Gastrocnemius medialis (tissue), 4 donors: Measurements from ENCODE around the gene VTI1A. TPM values are rescaled to one million over a fixed set of nuclear protein-coding genes. Genes with fewer than 3 reads are reported as not detected.

Source experiments
- ATAC-seq, 2 donors: fragments of 150-250 bp; one replicate each; pipeline ENCODE4 v1.9.1; 2016
- DNase-seq, 2 donors: peaks; one replicate each; pipeline ENCODE4 v3.0.0-alpha.2; 2019
- H3K27ac ChIP-seq, 4 donors: fragments of 200-600 bp; sonication (generic); 1 replicate in 1 of 4; 2 replicates in 3 of 4; pipeline ENCODE4 v1.5.1; 2016 to 2018; ENCODE audit warnings: mild to moderate bottlenecking in 2 of 4, moderate library complexity in 1 of 4
- H3K27me3 ChIP-seq, 3 donors: fragments of 200-600 bp; sonication (generic) in 2 of 3; 1 replicate in 1 of 3; 2 replicates in 2 of 3; pipeline versions ENCODE4 v1.5.1 to v1.6.0; 2016 to 2019; ENCODE audit warnings: mild to moderate bottlenecking in 1 of 3, moderate library complexity in 1 of 3
- H3K36me3 ChIP-seq, 2 donors: fragments of 200-600 bp; sonication (generic) in 1 of 2; one replicate each; pipeline ENCODE4 v1.5.1; 2017 to 2018
- H3K4me1 ChIP-seq, 2 donors: fragments of 200-600 bp; sonication (generic) in 1 of 2; one replicate each; pipeline ENCODE4 v1.5.1; 2016 to 2017; ENCODE audit warnings: mild to moderate bottlenecking in 2 of 2
- H3K4me3 ChIP-seq, 4 donors: fragments of 200-600 bp; sonication (generic) in 3 of 4; 1 replicate in 1 of 4; 2 replicates in 3 of 4; pipeline ENCODE4 v1.5.1; 2016 to 2019; ENCODE audit warnings: mild to moderate bottlenecking in 2 of 4
- H3K9me3 ChIP-seq, 3 donors: fragments of 200-600 bp; sonication (generic) in 2 of 3; 1 replicate in 1 of 3; 2 replicates in 2 of 3; pipeline ENCODE4 v1.5.1; 2016 to 2019
- CTCF ChIP-seq, 5 experiments: fragments of 450-650 bp in 3 of 5; fragments of 200-600 bp in 2 of 5; sonication (generic) in 2 of 5; IDR thresholded peaks in 4 of 5; conservative IDR thresholded peaks in 1 of 5; 1 replicate in 4 of 5; 2 replicates in 1 of 5; pipeline ENCODE4 v1.5.1; 2016 to 2019; ENCODE audit warnings: antibody characterized with exemption in 5 of 5, mild to moderate bottlenecking in 3 of 5, moderate library complexity in 3 of 5
- POLR2A ChIP-seq, 2 donors: fragments of 450-650 bp; IDR thresholded peaks; one replicate each; pipeline ENCODE4 v1.6.1; 2017; ENCODE audit warnings: antibody characterized with exemption in 2 of 2, mild to moderate bottlenecking in 2 of 2, moderate library complexity in 2 of 2
- in situ Hi-C, 4 donors: fragments of 200-750 bp; cut with MboI; loops; one replicate each; pipeline versions ENCODE4 v1.15.0 to v1.8.0; 2017; ENCODE audit warnings: low sequenced_read_pairs in 4 of 4
- intact Hi-C: fragments of 100-400 bp; cut with DNase I; formaldehyde crosslinking; loops from one replicate; pipeline ENCODE4 v1.15.1; 2023; ENCODE audit warnings: low total_unique reads
- total RNA-seq, 4 donors: library from RNA; depleted of rRNA; stranded (reverse); fragments of >200 nt; gene quantifications; one replicate each; pipeline versions ENCODE4 v1.1.0 to v1.2.3, GENCODE V29; 2016

Gene VTI1A
- total RNA-seq, 4 donors from 2014 or later, result 26.5 to 51.2 (median 30.6) TPM

GRCh38 chr10:112649006-112649821, 202.2 kb downstream of the VTI1A start:
- TF ChIP-seq CTCF (IDR thresholded peaks at IDR 0.05 in 4 of 5, conservative IDR thresholded peaks at IDR 0.05 in 1 of 5), result no peak
- TF ChIP-seq POLR2A (IDR thresholded peaks at IDR 0.05), result no peak
- ATAC-seq (no peak), DNase-seq (no peak)
- intact Hi-C loops (no loop called here), in situ Hi-C loops (no loop called here)
- Histone ChIP-seq H3K27me3 (no peaks in the 10 kb centered on the region), H3K4me3 (no peak overlapping the region), H3K36me3 (no peaks in the 10 kb centered on the region), H3K4me1 (no peaks in the 10 kb centered on the region), H3K27ac (no peak overlapping the region), H3K9me3 (no peaks in the 10 kb centered on the region)

GRCh38 chr10:112649822-112650152, 202.8 kb downstream of the VTI1A start:
- Histone ChIP-seq H3K9me3 (no peaks in the 10 kb centered on the region), H3K36me3 (no peaks in the 10 kb centered on the region), H3K4me1 (no peaks in the 10 kb centered on the region), H3K27me3 (no peaks in the 10 kb centered on the region), H3K4me3 (no peak overlapping the region), H3K27ac (no peak overlapping the region)
- TF ChIP-seq CTCF (IDR thresholded peaks at IDR 0.05 in 4 of 5, conservative IDR thresholded peaks at IDR 0.05 in 1 of 5) (no peak), POLR2A (IDR thresholded peaks at IDR 0.05) (no peak)
- intact Hi-C loops, result no loop called here
- in situ Hi-C loops, result no loop called here
- no peak for ATAC-seq
- no peak for DNase-seq

- no peaks in the 10 kb centered on the region for H3K27me3 ChIP-seq
- H3K36me3 ChIP-seq, result no peaks in the 10 kb centered on the region
- DNase-seq (no peak), ATAC-seq (no peak)
- no peaks in the 10 kb centered on the region for H3K4me1 ChIP-seq
- TF ChIP-seq POLR2A (IDR thresholded peaks at IDR 0.05) (no peak), CTCF (IDR thresholded peaks at IDR 0.05 in 4 of 5, conservative IDR thresholded peaks at IDR 0.05 in 1 of 5) (no peak)
- no peak overlapping the region for H3K27ac ChIP-seq
- intact Hi-C loops, result no loop called here
- in situ Hi-C loops, result no loop called here
- H3K9me3 ChIP-seq, result no peaks in the 10 kb centered on the region
- no peak overlapping the region for H3K4me3 ChIP-seq
Measured at GRCh38 chr10:112650588-112651030, 203.6 kb downstream of the VTI1A start.

GRCh38 chr10:112653215-112653614, 206.2 kb downstream of the VTI1A start:
- intact Hi-C loops, result no loop called here
- in situ Hi-C loops, result no loop called here
- ATAC-seq, result no peak
- Histone ChIP-seq H3K27ac (no peak overlapping the region), H3K36me3 (no peaks in the 10 kb centered on the region), H3K27me3 (no peaks in the 10 kb centered on the region), H3K4me1 (no peaks in the 10 kb centered on the region), H3K9me3 (no peaks in the 10 kb centered on the region), H3K4me3 (no peak overlapping the region)
- DNase-seq, result no peak
- TF ChIP-seq POLR2A (IDR thresholded peaks at IDR 0.05), result no peak
- TF ChIP-seq CTCF (IDR thresholded peaks at IDR 0.05 in 4 of 5, conservative IDR thresholded peaks at IDR 0.05 in 1 of 5), result no peak

- Histone ChIP-seq H3K36me3 (no peaks in the 10 kb centered on the region), H3K27ac (no peak overlapping the region), H3K9me3 (no peaks in the 10 kb centered on the region), H3K4me3 (no peak overlapping the region), H3K27me3 (no peaks in the 10 kb centered on the region), H3K4me1 (no peaks in the 10 kb centered on the region)
- intact Hi-C loops (no loop called here), in situ Hi-C loops (no loop called here)
- TF ChIP-seq CTCF (IDR thresholded peaks at IDR 0.05 in 4 of 5, conservative IDR thresholded peaks at IDR 0.05 in 1 of 5), result no peak
- no peak for TF ChIP-seq POLR2A (IDR thresholded peaks at IDR 0.05)
- ATAC-seq (no peak), DNase-seq (no peak)
Measured at GRCh38 chr10:112653851-112654250, 206.8 kb downstream of the VTI1A start.
